Gastroesophageal sphincter (tissue), 4 donors: ENCODE results near the gene ANKRD1. TPM values are rescaled to one million over a fixed set of nuclear protein-coding genes. Genes with fewer than 3 reads are reported as not detected.

ENCODE experiments used
- ATAC-seq: fragments of 150-250 bp; one replicate; pipeline ENCODE4 v1.9.1; 2016; ENCODE audit warnings: mild to moderate bottlenecking, moderate library complexity
- H3K27ac ChIP-seq, 4 donors: fragments of 200-600 bp; sonication (generic) in 3 of 4; 1 replicate in 3 of 4; 2 replicates in 1 of 4; pipeline ENCODE4 v1.5.1; 2016 to 2019
- H3K27me3 ChIP-seq: fragments of 200-600 bp; sonication (generic); one replicate; pipeline ENCODE4 v1.5.1; 2019
- H3K36me3 ChIP-seq, 2 donors: fragments of 200-600 bp; sonication (generic); one replicate each; pipeline ENCODE4 v1.5.1; 2019; ENCODE audit warnings: control low read depth in 1 of 2
- H3K4me1 ChIP-seq, 3 donors: fragments of 200-600 bp; sonication (generic); 1 replicate in 2 of 3; 2 replicates in 1 of 3; pipeline ENCODE4 v1.5.1; 2016 to 2019; ENCODE audit warnings: control low read depth in 2 of 3
- H3K4me3 ChIP-seq, 2 donors: fragments of 200-600 bp; sonication (generic); one replicate each; pipeline ENCODE4 v1.5.1; 2019; ENCODE audit warnings: mild to moderate bottlenecking in 1 of 2, moderate library complexity in 1 of 2
- H3K9me3 ChIP-seq, 3 donors: fragments of 200-600 bp; sonication (generic); one replicate each; pipeline ENCODE4 v1.5.1; 2017 to 2019; ENCODE audit warnings: control low read depth in 2 of 3
- CTCF ChIP-seq, 4 experiments: fragments of 200-600 bp in 2 of 4; fragments of 450-650 bp in 2 of 4; sonication (generic) in 1 of 4; IDR thresholded peaks; one replicate each; pipeline ENCODE4 v1.5.1; 2017 to 2019; ENCODE audit warnings: antibody characterized with exemption in 4 of 4, mild to moderate bottlenecking in 2 of 4, moderate library complexity in 2 of 4
- EP300 ChIP-seq: sonication (generic); formaldehyde crosslinking; IDR thresholded peaks from one replicate; pipeline ENCODE4 v1.6.1; 2017; ENCODE audit warnings: antibody characterized with exemption, mild to moderate bottlenecking
- POLR2A ChIP-seq, 2 donors: fragments of 450-650 bp; IDR thresholded peaks; one replicate each; pipeline ENCODE4 v1.6.1; 2017; ENCODE audit warnings: antibody characterized with exemption in 2 of 2, mild to moderate bottlenecking in 2 of 2, moderate library complexity in 1 of 2
- POLR2AphosphoS5 ChIP-seq: sonication (generic); formaldehyde crosslinking; IDR thresholded peaks from one replicate; pipeline ENCODE4 v1.6.1; 2017; ENCODE audit warnings: antibody characterized with exemption
- WGBS, 2 donors: methylation state at CpG; one replicate each; pipeline ENCODE4 v1.1.5; 2018; ENCODE audit warnings: low coverage in 1 of 2; 5-methylcytosine and 5-hydroxymethylcytosine counted together
- total RNA-seq, 4 donors: library from RNA; depleted of rRNA; stranded (reverse); fragments of >200 nt; gene quantifications; one replicate each; pipeline ENCODE4 v1.1.0, GENCODE V29; 2016

The ANKRD1 gene
- total RNA-seq, 4 donors from 2014 or later: not detected

- H3K27ac ChIP-seq: no peak overlapping the region
- H3K4me3 ChIP-seq: no peak overlapping the region
- no peaks in the 10 kb centered on the region for H3K9me3 ChIP-seq
- H3K36me3 ChIP-seq: no peaks in the 10 kb centered on the region
- WGBS, 2 donors: 61 to 69% methylated on average over 2 of the region's 2 CpGs
- H3K4me1 ChIP-seq: no peaks in the 10 kb centered on the region
- TF ChIP-seq EP300 (no peak), CTCF (IDR thresholded peaks at IDR 0.05) (no peak), POLR2AphosphoS5 (no peak), POLR2A (IDR thresholded peaks at IDR 0.05) (no peak)
- no peak for ATAC-seq
- peaks cover 39% of the 10 kb centered on the region for H3K27me3 ChIP-seq
These were observed 2.3 kb upstream of the ANKRD1 start for GRCh38 chr10:90923111-90923731.

GRCh38 chr10:90921906-90922305 is 1.0 kb upstream of the ANKRD1 start:
- 49 to 73% methylated on average over 3 of the region's 3 CpGs for WGBS, 2 donors
- H3K4me1 ChIP-seq: no peaks in the 10 kb centered on the region
- H3K9me3 ChIP-seq: no peaks in the 10 kb centered on the region
- TF ChIP-seq POLR2AphosphoS5 (no peak), POLR2A (IDR thresholded peaks at IDR 0.05) (no peak), CTCF (IDR thresholded peaks at IDR 0.05) (no peak), EP300 (no peak)
- no peak overlapping the region for H3K4me3 ChIP-seq
- peaks cover 44% of the 10 kb centered on the region for H3K27me3 ChIP-seq
- H3K27ac ChIP-seq: no peak overlapping the region
- no peaks in the 10 kb centered on the region for H3K36me3 ChIP-seq
- no peak for ATAC-seq

GRCh38 chr10:90919683-90920574 is 958 bp downstream of the ANKRD1 start:
- TF ChIP-seq EP300 (no peak), POLR2AphosphoS5 (no peak), POLR2A (IDR thresholded peaks at IDR 0.05) (no peak), CTCF (IDR thresholded peaks at IDR 0.05) (no peak)
- no peak overlapping the region for H3K4me3 ChIP-seq
- H3K4me1 ChIP-seq: no peaks in the 10 kb centered on the region
- no peak for ATAC-seq
- H3K27ac ChIP-seq: no peak overlapping the region
- peaks cover 50% of the 10 kb centered on the region for H3K27me3 ChIP-seq
- H3K9me3 ChIP-seq: no peaks in the 10 kb centered on the region
- WGBS, 2 donors: 51 to 69% methylated on average over 7 of the region's 8 CpGs
- H3K36me3 ChIP-seq: no peaks in the 10 kb centered on the region

- no peak overlapping the region for H3K27ac ChIP-seq
- whole genome bisulfite sequencing, 2 donors: 84 to 96% methylated on average over 2 to 3 of the region's 3 CpGs
- no peak overlapping the region for H3K4me3 ChIP-seq
- no peaks in the 10 kb centered on the region for H3K36me3 ChIP-seq
- ATAC-seq: no peak
- H3K27me3 ChIP-seq: peaks cover 44% of the 10 kb centered on the region
- H3K9me3 ChIP-seq: no peaks in the 10 kb centered on the region
- H3K4me1 ChIP-seq: no peaks in the 10 kb centered on the region
- no peak for TF ChIP-seq EP300
- no peak for TF ChIP-seq POLR2AphosphoS5
- TF ChIP-seq POLR2A (IDR thresholded peaks at IDR 0.05): no peak
- TF ChIP-seq CTCF (IDR thresholded peaks at IDR 0.05): no peak
These were observed 2.9 kb downstream of the ANKRD1 start for GRCh38 chr10:90917968-90918318.
